Activated CD4-positive, alpha-beta T cell treated with anti-CD3 and anti-CD28 coated beads, Interleukin-2, Interleukin-6, amounts not matched to agents 100 ng/mL and 50 ng/mL, durations not matched to agents 16 hours and 8 hours (primary cell): ENCODE data around the gene USB1.
"Not testable (repeated sequence)": the region's sequence is repeated elsewhere in the genome, so short reads cannot be mapped to it uniquely, and the experiment has no call there.

ENCODE experiments used
- DNase-seq: peaks from one replicate; pipeline ENCODE4 v3.0.0-alpha.2; 2020

Gene USB1

DNA sequence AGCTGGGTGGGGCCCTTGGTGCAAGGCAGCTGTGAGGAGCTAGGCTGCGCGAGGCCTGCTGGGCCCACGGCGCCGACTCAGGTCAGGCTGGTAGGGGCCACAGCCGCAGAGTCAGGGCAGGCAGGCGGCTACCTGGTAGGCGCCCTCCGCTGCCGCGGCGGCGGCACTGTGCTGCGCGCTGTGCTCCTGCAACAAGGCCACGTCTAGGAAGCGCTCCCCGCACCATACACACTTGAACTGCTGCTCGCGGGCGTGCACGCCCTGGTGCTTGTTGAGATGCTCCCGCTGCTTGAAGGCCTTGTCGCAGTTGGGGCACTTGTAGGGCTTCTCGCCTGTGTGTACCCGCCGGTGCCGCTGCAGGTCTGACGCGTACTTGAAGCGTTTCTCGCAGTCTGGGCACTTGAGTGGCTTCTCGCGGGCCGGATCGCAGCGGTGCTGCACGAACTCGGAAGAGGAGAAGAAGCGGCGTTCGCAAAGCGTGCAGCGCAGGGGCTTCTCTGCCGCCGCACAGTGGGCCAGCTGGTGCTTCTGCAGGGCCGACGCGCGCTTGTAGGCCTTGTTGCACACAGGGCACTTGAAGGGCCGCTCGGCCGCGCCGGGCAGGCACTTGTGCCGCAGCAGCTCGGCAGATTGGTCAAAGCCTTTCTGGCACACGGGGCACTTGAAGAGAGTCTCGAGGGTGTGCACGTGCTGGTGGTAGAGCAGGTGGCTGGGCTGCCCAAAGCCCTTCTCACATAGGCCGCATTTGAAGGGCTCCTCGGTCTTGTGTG lies 4.6 kb upstream of the USB1 start:
- no peak for DNase-seq

GRCh38 chr16:57997176-57997527 lies 4.1 kb upstream of the USB1 start:
- no peak for DNase-seq

- no peak for DNase-seq
Measured at GRCh38 chr16:57997528-57998265, 3.5 kb upstream of the USB1 start.

DNA sequence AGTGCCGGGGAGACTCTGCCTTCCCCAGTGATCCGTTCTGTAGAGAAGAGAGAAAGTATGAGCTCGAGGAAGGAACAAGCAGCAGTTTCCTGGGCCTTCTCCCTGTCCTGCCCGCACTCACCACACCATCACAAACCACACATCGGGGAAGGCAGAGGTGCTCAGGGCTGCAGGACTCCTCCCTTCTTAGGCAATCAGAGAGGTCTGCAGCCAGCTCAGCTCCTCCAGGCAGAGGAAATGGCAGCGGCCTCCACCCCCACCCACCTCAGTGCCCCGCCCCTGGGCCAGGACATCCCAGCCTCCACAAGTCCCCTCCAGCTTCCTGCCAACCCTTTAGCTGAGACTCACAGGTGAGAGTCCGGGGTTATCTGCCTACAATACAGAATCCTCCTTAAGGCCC lies 2.7 kb upstream of the USB1 start:
- DNase-seq: peak; percentile 86

- DNase-seq: no peak
Measured at GRCh38 chr16:57998992-57999365, 2.2 kb upstream of the USB1 start.

GRCh38 chr16:57999366-57999970 lies 1.7 kb upstream of the USB1 start:
- DNase-seq: peak; percentile 50

- DNase-seq: peak; percentile 32
Measured at GRCh38 chr16:57999971-58000705, 1.1 kb upstream of the USB1 start, which contains the start of gene ZNF319. Gene ZNF319 (minus strand): TSS chr16:58000672. CDS start chr16:57998265, 2,407 bp downstream.

- DNase-seq: no peak
Measured at GRCh38 chr16:58001781-58002415, 691 bp downstream of the USB1 start.

GRCh38 chr16:58002416-58002800 lies 1.2 kb downstream of the USB1 start:
- no peak for DNase-seq

- no peak for DNase-seq
Measured at GRCh38 chr16:58002936-58003335, 1.7 kb downstream of the USB1 start.

DNA sequence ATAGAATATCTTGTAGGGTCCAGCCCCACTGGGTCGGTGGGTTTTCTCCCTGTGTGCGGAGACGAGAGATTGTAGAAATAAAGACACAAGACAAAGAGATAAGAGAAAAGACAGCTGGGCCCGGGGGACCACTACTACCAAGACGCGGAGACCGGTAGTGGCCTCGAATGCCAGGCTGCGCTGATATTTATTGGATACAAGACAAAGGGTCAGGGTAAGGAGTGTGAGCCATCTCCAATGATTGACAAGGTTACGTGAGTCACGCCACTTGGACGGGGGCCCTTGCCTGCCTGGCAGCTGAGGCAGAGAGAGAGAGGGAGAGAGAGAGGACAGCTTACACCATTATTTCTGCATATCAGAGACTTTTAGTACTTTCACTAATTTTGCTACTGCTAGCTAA lies 3.5 kb downstream of the USB1 start:
- DNase-seq: not testable (repeated sequence)

- no peak for DNase-seq
Measured at GRCh38 chr16:58009856-58010416, 8.7 kb downstream of the USB1 start.

DNA sequence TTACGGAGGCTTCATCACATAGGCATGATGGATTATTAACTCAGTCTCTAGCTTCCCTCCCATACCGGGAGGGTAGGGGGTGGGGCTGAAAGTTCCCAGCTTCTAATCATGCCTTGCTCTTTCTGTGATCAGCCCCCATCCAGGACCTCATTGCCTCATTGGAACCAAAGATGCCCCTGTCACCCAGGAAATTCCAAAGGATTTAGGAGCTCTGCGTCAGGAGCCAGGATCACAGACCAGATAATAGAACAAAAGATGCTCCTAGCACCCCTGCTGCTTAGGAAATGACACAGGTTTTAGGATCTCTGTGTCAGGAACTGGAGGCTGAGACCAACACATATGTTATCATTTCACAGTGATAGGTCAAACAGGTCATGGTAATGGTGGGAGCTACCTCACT lies 9.7 kb downstream of the USB1 start:
- DNase-seq: no peak

DNA sequence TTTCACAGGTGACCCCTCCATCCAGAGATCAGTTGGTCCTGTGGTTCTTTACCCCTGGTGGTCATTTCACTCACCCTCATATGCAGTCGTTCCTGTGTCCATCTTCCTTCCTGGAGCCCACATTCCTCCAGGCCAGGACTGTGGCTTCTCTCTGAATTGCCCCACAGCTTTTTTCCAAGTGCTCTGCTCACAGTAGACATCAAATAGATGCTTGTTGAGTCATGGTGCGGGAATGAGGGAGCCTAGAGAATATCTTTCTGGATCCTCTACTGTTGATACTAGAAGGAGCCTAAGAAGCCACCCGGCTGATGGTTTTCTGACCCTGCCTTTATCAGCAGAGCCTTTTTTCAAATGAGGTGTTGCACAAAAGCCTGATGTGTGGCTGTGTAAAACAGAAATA lies 10.4 kb downstream of the USB1 start:
- no peak for DNase-seq

DNA sequence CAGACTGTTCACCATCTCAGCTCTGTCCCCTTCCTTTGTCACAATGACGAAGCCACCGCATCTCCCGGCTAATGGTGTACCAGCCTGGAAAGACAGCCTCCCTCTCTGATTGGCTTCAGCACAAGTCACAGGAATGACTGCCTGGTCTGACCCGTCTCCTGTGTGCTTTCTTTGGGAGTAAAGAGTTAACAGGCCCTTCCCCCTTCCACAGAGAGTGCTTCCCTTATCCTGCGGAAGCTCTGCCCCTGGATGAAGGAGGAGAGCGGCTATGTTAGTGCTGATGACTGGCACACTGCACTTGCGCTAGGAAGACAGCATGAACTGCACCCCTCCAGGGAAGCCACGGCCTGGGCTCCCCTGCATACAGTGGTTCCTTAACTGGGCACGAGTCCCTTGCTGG lies 11.3 kb downstream of the USB1 start:
- DNase-seq: no peak

DNA sequence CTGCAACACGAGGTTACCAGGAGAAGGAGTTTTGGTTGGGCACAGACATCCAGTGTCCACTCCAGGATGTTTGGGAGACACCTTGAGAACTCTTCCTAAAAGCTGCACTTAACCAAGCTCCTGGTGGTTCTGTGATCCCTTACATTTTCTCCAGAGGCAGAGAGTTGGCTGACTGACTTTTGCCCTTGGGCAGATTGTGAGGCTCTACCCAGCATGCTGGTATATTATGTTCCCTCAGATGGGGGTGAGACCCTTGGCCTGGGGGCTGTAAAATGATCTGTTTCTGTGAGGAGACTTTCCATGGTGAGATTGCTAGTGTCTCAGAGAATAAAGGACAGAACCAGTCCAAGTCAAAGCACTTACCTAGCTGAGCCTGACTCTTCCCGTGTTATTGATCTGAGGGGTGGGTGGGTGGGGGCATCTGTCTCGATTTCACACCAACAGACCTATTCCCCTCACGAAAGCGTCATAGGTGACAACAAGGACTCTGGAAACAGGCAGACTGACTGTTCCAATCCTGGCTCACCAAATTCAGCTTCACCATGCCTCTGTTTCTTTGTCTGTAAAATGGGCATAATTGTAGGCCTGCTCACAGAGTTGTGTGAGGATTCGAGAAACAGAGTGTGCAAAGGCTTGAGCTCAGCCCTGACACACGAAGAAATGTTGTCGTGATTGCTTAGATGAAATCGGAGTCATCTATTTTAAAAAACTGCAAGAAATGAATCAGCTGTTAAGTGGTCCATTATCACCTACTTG lies 12.2 kb downstream of the USB1 start:
- DNase-seq: no peak

- no peak for DNase-seq
Measured at GRCh38 chr16:58016840-58017446, 15.7 kb downstream of the USB1 start.

DNA sequence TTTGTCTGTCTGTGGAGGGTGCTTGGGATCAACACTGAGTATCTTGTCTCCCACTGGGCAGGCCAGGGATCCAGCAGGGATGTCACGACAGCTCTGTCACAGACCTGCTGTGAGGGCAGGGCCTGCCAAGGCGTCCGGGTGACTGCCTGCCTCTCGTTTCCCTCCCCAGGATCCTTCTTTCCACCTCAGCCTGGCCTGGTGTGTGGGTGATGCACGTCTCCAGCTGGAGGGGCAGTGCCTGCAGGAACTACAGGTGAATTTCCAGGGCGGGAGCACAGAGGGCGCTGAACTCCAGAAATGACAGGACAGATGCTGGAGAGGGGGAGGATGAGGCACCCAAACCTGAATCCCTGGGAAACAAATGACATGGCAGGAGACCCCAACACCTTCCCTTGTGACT lies 17.6 kb downstream of the USB1 start:
- no peak for DNase-seq

DNA sequence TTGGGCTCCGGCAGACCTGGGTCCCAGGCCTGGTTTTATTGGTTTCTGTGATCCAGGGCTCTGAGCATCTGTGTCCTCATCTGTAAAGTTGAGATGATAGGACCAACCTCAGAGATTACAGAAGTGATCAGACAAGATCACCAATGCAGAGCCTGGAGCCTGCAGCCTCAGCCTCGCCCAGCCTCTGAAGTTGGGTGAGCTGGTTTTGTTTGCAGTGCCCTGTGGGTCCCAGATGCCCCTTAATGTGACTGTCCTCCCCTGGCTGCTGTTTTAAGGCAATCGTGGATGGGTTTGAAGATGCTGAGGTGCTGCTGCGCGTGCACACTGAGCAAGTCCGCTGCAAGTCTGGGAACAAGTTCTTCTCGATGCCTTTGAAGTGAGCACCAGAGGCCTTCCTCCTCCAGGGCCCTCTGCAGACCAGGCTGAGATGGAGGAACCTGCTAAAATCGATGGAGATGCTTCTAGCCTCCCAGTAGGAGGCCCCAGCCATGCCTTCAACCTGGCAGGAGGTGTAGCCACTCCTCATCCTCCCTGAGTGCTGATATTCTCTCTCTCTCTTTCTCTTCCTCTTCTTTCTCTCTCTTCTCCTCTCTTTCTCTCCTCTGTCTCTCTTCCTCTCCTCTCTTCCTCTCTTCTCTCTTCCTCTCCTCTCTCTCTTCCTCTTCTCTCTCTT lies 18.8 kb downstream of the USB1 start:
- DNase-seq: no peak

GRCh38 chr16:58020628-58021521 lies 19.7 kb downstream of the USB1 start:
- peak; percentile 67 for DNase-seq
